Measurements from ENCODE around the gene ENSA. TPM values are rescaled to one million over a fixed set of nuclear protein-coding genes. Genes with fewer than 3 reads are reported as not detected.
"Not testable (repeated sequence)": the region's sequence is repeated elsewhere in the genome, so short reads cannot be mapped to it uniquely, and the experiment has no call there.

The ENSA gene
- total RNA-seq, 1 donor from 2014 or later: 181 TPM

DNA sequence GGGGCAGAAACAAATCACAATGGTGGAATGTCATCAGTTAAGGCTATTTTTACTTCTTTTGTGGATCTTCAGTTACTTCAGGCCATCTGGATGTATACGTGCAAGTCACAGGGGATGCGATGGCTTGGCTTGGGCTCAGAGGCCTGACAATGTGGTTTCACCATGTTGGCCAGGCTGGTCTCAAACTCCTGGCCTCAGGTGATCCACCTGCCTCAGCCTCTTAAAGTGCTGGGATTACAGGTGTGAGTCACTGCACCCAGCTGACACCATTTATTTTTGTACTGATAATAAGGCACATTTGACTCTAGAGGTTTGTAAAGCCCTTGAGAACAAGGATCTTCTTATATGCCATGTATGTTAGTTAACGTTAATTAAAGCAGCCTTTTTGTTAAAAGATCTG lies 48.4 kb downstream of the ENSA start:
- DNase-seq (ENCODE audit: low spot score): not testable (repeated sequence)

GRCh38 chr1:150579945-150580642 lies 49.3 kb downstream of the ENSA start:
- DNase-seq (ENCODE audit: low spot score): no peak

- peak; percentile 95 for DNase-seq (ENCODE audit: low spot score)
Measured at GRCh38 chr1:150579110-150579944, 50.1 kb downstream of the ENSA start, which contains the start of gene MCL1. MCL1 (minus strand) TSS chr1:150579610; CDS start chr1:150579530, 80 bp downstream.

DNA sequence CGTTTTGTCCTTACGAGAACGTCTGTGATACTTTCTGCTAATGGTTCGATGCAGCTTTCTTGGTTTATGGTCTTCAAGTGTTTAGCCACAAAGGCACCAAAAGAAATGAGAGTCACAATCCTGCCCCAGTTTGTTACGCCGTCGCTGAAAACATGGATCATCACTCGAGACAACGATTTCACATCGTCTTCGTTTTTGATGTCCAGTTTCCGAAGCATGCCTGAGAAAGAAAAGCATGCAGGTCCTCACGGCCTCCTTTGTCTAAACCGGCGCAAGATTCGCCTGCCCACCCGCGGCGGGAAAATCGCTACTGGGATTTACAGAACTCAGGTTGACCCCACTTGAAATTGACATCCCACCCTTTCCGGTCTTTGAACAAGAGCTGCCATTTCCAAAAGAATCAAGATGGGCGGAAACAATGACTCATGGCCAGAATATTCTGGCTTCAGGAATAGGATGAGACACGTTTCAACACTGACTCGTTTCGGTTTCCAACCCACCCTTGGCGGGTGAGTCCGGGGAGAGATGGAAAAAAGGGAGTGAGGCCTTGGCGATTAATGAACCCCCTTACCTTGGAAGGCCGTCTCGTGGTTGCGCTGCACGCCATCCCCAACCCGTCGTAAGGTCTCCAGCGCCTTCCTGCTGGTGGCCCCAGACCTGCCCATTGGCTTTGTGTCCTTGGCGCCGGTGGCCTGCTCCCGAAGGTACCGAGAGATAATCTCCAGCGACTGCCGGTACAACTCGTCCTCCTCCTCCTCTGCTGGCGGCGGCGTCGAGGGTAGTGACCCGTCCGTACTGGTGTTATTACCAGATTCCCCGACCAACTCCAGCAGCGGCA lies 50.9 kb downstream of the ENSA start:
- peak; percentile 61 for DNase-seq (ENCODE audit: low spot score)

GRCh38 chr1:150577557-150578271 lies 51.7 kb downstream of the ENSA start:
- no peak for DNase-seq (ENCODE audit: low spot score)

DNA sequence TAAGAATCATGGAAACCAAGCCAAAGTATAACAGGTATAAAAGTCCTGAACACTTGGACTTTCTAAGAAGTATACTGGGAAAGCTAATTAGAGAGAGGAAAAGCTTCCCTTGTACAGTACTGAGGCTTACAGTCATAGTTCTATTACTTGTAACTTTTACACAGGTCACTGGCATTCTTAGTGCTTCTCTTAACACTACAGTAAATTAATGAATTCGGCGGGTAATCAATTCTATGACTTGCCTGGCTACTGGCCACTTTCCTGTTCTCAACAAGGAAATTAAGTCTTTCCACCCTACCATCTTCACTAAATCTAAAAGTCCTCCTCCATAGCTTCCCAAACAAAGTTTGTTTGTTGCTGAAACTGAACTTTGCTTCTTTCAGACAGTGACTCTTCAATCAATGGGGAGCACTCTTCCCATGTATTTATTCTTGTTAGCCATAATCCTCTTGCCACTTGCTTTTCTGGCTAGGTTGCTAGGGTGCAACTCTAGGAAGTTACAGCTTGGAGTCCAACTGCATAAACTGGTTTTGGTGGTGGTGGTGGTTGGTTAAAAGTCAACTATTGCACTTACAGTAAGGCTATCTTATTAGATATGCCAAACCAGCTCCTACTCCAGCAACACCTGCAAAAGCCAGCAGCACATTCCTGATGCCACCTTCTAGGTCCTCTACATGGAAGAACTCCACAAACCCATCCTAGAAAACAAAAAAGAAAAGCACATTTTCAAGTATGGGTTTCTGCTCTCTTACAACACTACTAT lies 52.4 kb downstream of the ENSA start:
- no peak for DNase-seq (ENCODE audit: low spot score)

GRCh38 chr1:150576367-150576711 lies 53.1 kb downstream of the ENSA start:
- no peak for DNase-seq (ENCODE audit: low spot score)

DNA sequence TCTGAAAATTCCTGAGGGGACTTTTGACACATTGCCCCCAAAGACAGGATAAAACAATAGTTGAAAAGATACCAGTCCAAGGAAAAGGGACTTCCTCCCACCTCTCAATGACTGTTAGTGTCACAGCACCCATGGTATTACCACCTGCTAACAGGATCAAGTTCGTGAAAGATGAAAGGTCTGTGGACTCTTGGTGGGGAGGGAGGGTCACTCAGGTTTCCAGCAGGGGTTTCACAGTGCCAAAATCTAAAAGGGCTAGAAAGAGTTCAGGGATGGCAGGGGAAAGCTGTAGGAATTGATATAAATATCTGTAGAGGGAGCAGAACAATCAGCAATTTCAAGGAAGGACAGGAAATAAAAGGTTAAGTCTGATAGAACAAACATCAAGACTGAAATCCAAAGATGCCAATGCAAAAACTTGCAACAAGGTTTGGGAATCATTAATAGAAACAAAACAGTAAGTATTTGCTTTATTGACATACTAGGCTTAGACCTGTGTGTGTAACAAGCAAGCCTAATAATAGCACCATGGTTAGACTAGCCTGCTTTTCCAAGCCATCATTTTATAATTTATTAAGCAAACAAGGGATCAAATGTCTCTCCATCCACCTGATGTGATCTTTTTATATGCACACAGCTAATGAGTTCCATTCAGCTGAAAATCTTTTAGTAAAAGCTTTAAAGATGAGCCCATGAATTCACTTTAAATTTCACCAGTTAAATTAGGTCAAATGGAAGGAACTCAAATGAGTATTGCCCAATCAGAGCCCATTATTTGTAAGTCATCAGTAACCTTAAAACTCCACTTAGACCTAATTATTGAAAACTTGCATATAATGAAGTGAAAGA lies 53.7 kb downstream of the ENSA start:
- no peak for DNase-seq (ENCODE audit: low spot score)

GRCh38 chr1:150575072-150575489 lies 54.3 kb downstream of the ENSA start:
- DNase-seq (ENCODE audit: low spot score): no peak

- no peak for DNase-seq (ENCODE audit: low spot score)
Measured at GRCh38 chr1:150574260-150575071, 54.9 kb downstream of the ENSA start.

GRCh38 chr1:150573648-150574071 lies 55.8 kb downstream of the ENSA start:
- DNase-seq (ENCODE audit: low spot score): not testable (repeated sequence)

DNA sequence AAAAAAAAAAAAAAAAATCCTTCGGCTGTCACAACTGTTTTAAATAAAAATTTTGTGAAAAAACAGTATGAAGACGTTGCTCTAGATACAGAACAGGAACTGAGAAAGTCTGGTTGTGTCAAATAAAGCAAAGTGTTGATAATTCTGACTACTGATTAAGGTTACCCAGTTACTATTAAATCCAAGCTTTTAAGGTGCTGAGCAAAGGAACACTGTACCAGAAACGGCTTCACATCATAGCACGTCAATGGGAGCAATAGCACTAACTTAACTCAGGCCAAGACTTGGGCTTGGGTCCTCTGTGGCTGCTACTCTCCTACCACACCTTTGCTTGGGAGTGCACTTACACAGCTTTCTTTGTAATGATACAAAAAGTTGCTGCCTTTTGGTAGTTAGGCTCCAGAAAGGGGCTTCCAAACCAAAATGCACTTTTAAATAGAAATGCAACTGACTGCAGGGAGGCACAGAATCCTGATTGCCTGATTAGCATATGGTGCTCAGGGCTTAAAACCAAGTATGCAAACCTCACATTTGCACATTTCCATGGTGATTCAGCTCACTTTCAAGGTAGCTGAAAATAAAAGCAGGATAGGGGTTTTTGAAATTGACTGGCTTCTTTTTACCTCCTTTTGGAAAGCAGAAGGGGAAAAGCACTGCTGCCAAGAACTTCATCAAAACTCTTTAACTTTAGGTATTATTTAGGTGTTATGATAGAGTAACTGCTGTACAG lies 56.3 kb downstream of the ENSA start:
- no peak for DNase-seq (ENCODE audit: low spot score)

Other genes starting within 250 kb of the ENSA start
- 28.3 TPM for gene TARS2, start 142.2 kb downstream of the ENSA start, total RNA-seq
- 681 TPM for gene ECM1, start 121.5 kb downstream of the ENSA start, total RNA-seq
- gene FALEC, start 113.9 kb downstream of the ENSA start, total RNA-seq: 1.1 TPM
- gene ADAMTSL4, start 80.2 kb downstream of the ENSA start, total RNA-seq: 17.2 TPM
- 231 TPM for gene MCL1, start 50.0 kb downstream of the ENSA start, total RNA-seq
- 52.9 TPM for gene GOLPH3L, start 67.5 kb upstream of the ENSA start, total RNA-seq
- not detected for gene HORMAD1, start 91.3 kb upstream of the ENSA start, total RNA-seq
- gene CTSS, start 136.2 kb upstream of the ENSA start, total RNA-seq: 106 TPM
- 47.6 TPM for gene CTSK, start 178.6 kb upstream of the ENSA start, total RNA-seq
- gene ARNT, start 247.0 kb upstream of the ENSA start, total RNA-seq: 38.9 TPM